ENCODE measurements around the gene SYCP2.

DNA sequence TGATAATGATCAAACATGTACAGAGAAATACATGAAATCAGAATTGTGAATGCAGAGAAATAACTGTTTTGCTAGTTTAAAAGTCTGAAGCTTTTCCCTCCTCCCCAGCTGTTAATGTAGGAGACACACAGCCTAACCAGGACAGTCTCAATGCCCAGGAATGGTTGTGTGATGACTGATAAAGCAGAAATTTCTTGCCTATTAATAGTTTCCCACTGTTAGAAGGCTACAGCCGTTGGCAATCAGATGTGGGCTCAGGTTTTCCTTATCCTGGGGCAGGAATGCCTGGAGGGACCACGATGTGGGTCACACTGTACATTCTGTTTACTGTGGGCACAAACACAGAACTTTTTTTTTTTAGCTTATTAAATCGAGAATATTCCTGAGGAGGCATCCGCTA lies 4.8 kb upstream of the SYCP2 start:
- TF ChIP-seq POLR2A (IDR thresholded peaks at IDR 0.05): no peak
- TF ChIP-seq, protein P1, sequence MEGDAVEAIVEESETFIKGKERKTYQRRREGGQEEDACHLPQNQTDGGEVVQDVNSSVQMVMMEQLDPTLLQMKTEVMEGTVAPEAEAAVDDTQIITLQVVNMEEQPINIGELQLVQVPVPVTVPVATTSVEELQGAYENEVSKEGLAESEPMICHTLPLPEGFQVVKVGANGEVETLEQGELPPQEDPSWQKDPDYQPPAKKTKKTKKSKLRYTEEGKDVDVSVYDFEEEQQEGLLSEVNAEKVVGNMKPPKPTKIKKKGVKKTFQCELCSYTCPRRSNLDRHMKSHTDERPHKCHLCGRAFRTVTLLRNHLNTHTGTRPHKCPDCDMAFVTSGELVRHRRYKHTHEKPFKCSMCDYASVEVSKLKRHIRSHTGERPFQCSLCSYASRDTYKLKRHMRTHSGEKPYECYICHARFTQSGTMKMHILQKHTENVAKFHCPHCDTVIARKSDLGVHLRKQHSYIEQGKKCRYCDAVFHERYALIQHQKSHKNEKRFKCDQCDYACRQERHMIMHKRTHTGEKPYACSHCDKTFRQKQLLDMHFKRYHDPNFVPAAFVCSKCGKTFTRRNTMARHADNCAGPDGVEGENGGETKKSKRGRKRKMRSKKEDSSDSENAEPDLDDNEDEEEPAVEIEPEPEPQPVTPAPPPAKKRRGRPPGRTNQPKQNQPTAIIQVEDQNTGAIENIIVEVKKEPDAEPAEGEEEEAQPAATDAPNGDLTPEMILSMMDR (IDR thresholded peaks at IDR 0.05): no peak
